ENCODE results near the gene CYLD.

The CYLD gene

GRCh38 chr16:50848755-50849514 lies 107.0 kb downstream of the CYLD start:
- ATAC-seq (ENCODE audit: low read depth) (no peak), DNase-seq (ENCODE audit: low spot score) (no peak)
- no peaks in the 10 kb centered on the region for H3K36me3 ChIP-seq (ENCODE audit: low read depth)
- H3K27me3 ChIP-seq (ENCODE audit: insufficient read depth, poor library complexity, severe bottlenecking), result no peaks in the 10 kb centered on the region
- no peaks in the 10 kb centered on the region for H3K4me1 ChIP-seq (ENCODE audit: insufficient read depth, poor library complexity, severe bottlenecking)
- no peak for TF ChIP-seq CTCF (IDR thresholded peaks at IDR 0.05; ENCODE audit: poor library complexity, severe bottlenecking)
- H3K4me3 ChIP-seq (ENCODE audit: severe bottlenecking), result no peak overlapping the region
- no peaks in the 10 kb centered on the region for H3K9me3 ChIP-seq (ENCODE audit: severe bottlenecking)
- H3K27ac ChIP-seq (ENCODE audit: poor library complexity, severe bottlenecking), result no peak overlapping the region

Data from RWPE2 (cell line).